SKM-1 treated with dmso at 0.1 percent for 144 hours (cell line): ENCODE data around the gene ANKRD13D.
A peak's percentile ranks its signal among the peaks of the same experiment; 100 is the strongest.

ENCODE experiments used
- DNase-seq: peaks from one replicate; lab custom pipeline; 2025; ENCODE audit not compliant: unreplicated experiment; lab: John Stamatoyannopoulos, UW

The ANKRD13D gene

DNA sequence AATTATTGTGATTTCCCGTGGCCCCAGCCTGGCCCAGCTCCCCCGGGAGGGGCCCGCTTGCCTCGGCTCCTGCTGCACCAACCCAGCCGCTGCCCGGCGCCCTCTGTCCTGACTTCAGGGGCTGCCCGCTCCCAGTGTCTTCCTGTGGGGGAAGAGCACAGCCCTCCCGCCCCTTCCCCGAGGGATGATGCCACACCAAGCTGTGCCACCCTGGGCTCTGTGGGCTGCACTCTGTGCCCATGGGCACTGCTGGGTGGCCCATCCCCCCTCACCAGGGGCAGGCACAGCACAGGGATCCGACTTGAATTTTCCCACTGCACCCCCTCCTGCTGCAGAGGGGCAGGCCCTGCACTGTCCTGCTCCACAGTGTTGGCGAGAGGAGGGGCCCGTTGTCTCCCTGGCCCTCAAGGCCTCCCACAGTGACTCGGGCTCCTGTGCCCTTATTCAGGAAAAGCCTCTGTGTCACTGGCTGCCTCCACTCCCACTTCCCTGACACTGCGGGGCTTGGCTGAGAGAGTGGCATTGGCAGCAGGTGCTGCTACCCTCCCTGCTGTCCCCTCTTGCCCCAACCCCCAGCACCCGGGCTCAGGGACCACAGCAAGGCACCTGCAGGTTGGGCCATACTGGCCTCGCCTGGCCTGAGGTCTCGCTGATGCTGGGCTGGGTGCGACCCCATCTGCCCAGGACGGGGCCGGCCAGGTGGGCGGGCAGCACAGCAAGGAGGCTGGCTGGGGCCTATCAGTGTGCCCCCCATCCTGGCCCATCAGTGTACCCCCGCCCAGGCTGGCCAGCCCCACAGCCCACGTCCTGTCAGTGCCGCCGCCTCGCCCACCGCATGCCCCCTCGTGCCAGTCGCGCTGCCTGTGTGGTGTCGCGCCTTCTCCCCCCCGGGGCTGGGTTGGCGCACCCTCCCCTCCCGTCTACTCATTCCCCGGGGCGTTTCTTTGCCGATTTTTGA, 3.3 kb upstream of the ANKRD13D start:
- DNase-seq: no peak

DNA sequence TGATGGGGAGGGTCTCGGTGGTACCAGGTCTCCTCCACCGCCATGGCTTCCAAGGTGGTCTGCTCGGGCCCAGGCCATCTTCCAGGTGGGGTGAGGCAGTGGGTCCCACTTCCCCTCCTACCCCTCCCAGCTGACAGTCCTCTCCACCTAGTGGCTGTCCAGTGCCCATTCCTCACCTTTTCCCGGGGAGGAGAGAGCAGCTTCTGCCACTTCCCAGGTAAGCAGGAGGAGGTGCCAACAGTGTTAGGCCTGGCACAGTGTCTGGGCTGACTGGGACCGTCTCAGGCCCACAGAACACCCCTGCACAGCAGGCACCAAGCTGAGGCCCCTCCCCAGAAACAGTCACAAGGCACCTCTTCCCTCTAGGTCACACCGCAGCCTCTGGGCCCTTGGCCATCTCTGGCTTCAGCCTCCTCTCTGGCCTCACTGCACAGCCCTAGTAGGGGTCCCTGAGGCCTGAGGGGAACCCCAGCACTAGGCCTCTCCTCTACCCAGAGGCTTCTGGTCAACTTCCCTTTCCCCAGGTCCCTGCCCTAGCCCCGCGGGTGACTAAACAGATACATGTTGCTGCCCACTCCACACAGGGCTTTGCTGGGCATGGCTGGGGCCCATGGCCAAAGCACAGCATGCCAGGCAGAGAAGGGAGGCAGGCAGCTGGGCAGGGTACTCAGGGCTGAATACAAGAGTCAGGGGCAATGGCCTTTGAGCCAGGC, 2.3 kb upstream of the ANKRD13D start:
- no peak for DNase-seq

DNA sequence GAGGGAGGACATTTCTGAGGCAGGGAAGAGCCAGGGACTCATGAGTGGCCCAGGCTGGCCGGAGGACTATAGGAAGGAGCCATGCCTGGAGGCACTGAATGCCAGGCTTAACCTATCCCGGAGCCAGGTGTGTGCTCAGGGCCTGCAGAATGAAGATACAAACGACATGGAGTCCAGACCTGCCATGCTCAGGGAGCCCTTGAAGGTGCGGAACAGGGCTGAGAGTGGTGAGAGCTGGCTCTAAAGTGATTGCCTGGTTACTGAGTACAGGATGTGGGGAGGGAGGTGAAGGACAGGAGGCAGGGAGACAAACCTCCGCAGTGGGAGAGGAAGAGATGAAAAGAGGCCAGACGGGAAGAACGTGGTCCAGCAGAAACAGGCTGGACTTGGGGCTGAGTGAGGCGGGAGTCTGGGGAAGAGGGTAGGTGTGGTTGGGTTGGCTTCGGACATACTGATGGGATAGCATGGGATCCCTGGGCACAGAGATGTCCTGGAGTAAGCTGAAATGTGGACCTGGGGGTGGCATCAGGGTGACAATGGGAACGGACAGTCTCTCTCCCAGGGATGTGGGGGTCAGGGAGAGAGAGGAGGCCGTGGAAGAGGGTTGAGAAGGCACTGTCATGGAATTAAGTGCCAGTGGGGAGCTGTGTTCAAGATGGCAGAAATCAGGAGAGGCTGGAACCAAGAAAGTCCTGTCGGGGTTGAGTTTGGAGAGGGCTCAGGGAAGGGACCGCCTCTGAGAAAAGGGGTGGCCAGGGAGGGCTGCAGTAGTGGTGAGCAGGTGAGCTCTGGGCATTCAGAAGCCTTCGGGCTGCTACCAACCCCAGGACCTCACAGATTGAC, 1.5 kb upstream of the ANKRD13D start:
- peak; percentile 51 for DNase-seq

DNA sequence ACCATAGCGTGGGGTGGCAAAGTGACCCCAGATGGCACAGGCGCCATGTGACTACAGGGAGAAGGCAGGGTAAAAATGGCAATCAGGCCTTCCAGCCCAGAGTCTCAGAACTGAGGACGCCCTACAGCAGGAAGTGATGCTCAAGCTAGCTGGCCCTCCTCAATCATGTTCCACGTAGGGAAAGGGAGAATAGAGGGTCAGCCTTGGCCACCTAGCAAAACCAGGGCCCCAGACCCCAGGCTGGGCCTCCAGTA, 978 bp upstream of the ANKRD13D start:
- no peak for DNase-seq

DNA sequence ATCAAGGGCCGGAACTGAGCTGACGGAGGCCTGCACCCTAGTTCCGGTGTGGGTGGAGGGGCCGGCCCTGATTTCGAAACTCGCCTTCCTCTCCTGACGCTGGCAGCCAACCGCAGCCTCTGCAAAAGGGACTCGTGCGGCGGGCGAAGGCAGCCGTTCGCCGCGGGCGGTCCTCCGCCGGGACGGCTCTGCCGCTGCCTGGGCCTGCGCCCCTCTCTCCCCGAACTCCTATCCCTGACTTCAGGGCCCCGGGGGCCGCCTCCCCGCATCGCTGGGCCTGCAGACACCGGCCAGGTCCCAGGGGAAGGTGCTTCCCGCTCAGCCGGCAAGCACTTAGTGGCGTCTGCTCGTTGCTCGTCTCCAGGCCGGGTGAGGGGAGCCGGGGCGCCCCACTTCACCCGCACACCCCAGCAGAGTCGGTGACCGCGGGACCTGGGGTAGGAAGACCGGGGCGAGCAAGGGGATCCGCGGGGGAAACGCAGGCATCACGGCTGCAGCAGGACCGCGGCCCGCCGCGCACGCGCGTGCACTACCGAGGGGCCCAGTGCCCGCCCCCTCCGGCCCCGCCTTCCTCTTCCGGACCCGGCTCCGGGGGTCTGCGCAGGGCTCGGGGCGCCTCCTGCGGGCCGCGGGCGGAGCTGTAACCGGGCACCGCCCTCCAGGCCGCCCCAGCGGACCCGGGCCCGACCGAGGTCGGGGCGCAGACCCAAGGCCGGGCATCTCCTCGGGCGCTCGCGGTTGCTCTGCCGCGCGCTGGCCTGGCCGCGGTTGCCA, 464 bp upstream of the ANKRD13D start:
- DNase-seq: peak; percentile 96

DNA sequence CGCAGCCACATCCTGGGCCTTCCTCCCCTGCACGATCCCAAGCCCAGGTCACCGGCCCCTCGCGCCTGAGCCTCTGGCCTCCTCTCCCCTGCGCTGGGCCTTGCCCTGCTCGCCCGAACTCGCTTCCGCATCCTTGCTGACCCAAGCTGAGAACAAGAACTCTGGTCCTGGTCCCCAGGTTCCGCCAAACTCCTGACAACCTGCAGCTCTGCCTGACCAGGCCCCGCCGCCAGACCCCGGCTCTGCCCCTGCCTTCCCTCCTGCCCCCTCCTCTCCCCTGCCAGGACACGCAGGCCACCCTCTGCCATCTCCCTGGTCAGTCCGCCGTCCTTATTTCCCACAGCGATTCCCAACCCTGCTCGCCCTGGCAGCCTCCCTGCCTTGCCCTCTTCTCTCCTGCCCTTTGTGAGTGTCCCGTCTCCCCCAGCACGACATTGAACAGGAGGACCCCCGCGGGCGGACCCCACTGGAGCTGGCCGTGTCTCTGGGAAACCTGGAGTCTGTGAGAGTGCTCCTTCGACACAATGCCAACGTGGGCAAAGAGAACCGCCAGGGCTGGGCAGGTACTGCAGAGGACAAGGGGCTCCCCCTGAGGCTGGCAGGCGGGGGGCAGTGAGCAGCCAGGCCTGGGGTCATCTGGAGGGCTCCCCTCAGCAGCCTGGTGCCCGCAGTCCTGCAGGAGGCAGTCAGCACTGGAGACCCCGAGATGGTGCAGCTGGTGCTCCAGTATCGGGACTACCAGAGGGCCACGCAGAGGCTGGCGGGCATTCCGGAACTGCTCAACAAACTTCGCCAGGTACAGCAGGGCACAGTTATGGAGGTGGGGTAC, 762 bp downstream of the ANKRD13D start:
- peak; percentile 23 for DNase-seq

DNA sequence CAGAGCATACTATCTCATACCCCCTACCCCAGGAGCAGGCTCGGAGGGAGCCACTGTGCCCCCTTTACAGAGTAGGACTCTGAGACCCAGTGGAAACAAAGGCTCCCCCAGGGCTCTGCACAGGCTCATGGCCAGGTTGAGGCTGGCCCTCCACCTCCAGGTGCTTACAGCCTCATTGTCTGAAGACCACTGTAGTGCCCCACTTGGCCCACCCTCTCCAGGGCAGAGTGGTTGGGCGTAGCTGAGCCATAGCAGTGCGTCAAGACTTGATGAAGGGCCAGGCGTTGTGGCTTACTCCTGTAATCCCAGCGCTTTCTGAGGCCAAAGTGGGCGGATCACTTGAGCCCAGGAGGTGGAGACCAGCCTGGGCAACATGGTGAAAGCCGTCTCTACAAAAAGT, 1.7 kb downstream of the ANKRD13D start:
- no peak for DNase-seq

DNA sequence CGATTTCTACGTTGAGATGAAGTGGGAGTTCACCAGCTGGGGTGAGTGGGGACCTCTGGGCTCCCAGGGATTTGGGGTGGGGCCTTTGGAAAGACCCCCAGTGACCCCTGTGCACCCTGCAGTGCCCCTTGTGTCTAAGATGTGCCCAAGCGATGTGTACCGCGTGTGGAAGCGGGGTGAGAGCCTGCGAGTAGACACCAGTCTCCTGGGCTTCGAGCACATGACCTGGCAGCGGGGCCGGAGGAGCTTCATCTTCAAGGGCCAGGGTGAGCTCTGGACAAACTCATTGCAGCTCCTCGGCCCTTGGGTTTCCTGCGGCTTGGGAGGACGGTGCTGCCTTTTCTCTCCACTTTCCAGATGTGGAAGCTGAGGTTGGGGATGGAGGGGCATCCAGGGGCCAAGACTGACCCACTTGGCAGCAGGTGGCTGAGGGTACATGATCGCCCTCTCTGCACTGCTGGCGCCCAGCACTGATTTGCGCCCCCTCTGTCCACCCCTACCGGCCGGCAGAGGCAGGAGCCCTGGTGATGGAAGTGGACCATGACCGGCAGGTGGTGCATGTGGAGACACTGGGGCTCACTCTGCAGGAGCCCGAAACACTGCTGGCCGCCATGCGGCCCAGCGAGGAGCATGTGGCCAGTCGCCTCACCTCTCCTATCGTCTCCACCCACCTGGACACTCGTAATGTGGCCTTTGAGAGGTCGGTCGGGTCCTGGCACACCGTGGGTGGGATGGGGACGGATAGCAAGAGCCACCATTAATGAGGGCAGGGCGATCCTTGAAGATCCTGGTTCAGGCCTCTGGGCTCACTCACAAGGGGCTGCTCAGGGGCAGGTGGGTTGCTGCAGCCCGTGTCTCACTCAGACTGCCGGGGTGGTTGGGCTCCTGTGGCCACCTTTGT, 2.6 kb downstream of the ANKRD13D start:
- DNase-seq: no peak

DNA sequence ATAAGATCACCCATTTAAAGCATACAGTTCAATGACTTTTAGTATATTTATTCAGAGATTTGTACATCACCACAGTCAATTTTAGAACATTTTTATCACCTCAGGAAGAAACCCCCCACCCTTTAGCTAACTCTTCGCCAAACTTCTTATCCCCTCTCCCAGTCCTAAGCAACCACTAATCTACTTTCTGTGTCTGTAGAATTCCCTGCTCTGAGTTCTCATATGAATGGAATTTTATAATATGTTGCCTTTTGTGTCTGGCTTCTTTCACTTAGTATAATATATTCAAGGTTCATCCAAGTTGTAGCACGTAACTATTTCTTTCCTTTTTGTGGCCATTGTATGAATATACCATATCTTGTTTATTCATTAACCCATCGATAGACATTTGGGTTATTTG, 3.6 kb downstream of the ANKRD13D start:
- no peak for DNase-seq

DNA sequence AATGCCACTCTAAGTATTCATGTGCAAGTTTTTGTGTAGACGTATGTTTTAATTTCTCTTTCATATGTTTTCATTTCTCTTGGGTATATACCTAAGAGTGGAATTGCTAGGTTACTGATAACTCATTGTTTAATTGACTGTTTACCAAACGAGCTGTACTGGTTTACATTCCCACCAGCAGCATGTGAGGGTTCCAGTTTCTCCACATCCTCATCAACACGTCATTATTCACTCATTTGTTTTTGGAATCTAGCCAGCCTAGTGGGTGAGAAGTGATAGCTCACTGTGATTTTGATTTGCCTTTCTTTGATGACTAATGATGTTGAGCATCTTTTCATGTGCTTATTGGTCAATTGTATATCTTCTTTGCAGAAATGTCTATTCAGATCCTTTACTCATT, 4.0 kb downstream of the ANKRD13D start:
- DNase-seq: no peak

DNA sequence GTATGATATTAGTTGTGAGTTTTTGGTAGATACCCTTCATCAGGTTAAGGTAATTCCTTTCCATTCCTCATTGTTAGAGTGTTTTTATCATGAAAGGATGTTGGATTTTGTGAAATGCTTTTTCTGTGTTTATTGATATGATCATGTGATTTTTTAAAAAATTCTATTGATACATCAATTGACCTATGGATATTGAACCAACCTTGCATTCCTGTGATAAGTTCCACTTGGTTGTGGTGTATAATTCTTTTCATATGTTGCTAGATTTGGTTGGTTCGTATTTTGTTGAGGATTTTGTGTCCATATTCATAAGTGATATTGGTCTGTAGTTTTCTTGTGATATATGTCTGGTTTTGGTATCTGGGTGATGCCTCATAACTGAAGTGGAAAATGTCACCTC, 6.7 kb downstream of the ANKRD13D start:
- no peak for DNase-seq

DNA sequence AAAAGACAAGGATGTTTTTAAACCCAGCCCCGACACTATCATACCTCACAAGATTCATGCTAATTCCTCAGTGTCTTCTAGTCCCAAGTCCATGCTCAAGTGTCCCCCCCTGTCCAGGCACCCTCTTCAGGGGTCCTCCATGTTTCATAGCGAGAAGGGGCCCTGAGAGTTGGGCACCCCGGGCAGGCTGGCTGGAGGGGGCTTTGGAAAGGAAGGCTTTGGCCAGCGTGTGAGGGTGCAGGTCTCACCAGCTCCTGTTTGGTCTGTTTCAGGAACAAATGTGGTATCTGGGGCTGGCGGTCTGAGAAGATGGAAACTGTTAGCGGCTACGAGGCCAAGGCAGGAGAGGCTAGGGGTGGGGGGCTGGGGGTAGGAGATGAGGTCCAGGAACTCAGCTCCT, 9.7 kb downstream of the ANKRD13D start:
- DNase-seq: no peak

DNA sequence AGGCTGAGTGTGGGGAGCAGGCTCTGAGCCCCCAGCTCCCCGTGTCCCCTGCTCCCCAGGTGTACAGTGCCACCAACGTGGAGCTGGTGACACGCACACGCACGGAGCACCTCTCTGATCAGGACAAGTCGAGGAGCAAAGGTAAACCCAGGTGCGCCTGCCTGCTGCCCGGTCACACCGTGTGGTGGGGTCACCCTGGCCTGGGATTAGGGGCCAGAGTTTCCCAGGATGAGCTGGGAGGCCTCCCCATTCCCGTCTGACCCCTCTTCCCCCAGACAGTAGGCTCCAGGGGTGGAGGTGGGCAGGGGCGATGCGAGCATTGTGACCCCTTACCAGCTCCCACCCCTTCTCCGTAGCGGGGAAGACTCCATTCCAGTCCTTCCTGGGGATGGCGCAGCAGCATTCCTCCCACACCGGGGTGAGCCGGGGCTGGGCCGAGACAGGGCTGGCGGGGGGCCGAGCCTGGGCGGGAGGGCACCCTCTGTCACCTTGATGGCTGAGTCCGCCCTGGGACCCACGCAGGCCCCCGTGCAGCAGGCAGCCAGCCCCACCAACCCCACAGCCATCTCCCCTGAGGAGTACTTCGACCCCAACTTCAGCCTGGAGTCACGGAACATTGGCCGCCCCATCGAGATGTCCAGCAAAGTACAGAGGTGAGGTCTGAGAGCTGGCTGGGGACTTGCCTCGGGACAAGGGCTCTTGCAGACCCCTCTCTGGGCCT, 10.5 kb downstream of the ANKRD13D start:
- no peak for DNase-seq

DNA sequence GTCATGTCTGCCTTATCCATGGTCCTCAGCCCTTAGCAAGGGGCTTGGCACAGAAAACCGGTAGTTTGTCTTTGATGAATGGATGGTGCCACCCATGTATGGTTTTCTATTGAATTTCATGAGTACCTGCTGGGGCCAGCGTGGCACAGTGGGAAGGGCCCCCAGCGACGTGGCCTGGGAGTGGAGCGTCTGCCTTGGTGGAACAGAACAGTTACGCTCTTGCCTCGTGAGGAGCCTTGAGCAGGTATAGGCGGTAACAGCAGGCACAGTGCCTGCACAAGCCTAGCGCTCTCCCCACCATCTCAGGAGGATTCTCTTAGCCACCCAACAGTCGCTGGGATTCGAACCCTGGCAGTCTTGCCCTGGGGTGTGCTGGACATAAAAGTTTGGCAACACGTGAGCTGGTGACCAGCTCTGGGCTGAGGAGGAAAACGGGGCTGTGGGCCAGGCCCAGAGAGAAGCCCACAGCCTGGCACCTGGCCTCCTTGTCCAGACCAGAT, 11.2 kb downstream of the ANKRD13D start:
- no peak for DNase-seq

DNA sequence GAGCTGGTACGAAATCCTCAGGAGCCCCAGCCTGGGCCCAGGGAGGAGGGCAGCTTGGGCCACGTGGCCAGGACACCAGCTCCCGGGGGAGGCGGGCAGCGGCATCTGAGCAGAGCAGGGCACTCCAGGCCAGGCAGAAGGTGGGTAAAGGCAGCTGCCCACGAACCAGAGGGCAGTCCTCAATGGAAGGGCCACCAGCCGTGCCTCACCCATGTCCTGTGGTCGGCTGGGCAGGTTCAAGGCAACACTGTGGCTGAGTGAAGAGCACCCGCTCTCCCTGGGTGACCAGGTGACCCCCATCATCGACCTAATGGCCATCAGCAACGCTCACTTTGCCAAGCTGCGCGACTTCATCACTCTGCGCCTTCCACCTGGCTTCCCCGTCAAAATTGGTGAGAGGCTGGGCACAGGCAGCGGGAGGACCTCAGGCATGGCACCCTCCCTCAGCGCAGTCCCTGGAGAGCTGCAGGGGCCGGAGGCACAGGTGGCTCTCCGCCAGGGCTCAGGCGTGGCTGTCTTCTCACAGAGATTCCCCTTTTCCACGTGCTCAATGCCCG, 11.7 kb downstream of the ANKRD13D start:
- DNase-seq: no peak

DNA sequence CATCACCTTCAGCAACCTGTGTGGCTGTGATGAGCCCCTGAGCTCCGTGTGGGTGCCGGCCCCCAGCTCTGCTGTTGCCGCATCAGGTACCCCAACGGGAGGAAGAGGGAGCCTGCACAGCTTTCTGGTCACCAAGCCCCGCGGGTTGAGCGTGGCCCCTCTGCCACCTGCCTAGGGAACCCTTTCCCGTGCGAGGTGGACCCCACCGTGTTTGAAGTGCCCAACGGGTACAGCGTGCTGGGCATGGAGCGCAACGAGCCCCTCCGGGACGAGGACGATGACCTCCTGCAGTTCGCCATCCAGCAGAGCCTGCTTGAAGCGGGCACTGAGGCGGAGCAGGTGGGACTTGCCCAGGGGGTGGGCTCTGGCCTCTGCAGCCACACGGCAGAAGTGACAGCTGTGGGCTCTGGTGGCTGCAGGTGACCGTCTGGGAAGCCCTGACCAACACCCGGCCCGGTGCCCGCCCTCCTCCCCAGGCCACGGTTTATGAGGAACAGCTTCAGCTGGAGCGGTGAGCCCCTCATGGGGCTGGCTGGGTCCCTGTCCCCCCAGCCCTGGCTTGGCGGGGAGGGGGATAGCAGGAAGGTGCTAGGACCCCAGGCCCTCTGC, 12.3 kb downstream of the ANKRD13D start:
- DNase-seq: no peak

DNA sequence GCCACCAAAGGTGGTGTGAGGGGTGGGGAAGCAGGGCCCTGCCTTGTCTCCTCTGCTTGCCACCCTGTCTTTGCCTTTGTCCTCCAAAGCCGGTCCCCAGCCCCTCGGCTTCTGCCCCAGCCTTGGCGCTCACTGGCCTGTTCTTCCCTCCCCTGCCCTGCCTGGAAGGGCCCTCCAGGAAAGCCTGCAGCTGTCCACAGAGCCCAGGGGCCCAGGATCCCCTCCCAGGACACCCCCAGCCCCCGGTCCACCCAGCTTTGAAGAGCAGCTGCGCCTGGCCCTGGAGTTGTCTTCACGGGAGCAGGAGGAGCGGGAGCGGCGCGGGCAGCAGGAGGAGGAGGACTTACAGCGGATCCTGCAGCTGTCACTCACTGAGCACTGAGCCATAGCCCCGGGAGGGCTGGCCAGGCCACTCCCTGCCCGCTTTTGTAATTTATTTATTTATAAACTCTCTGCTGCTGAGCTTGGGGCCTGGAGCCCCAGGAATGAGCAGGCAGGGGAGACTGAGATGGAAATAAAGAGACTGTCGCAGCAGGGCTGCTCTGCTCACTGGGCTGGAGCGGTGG, 12.9 kb downstream of the ANKRD13D start:
- DNase-seq: no peak
